DOHH2 (cell line): ENCODE data around the gene KCNMA1.

Experiments used
- CTCF ChIP-seq: fragments of 200-600 bp; sonication (generic); IDR thresholded peaks from one replicate; pipeline ENCODE4 v1.5.1; 2014; ENCODE audit warnings: antibody characterized with exemption, mild to moderate bottlenecking, low read depth, low read length; ENCODE audit not compliant: poor library complexity, severe bottlenecking
- EZH2phosphoT487 ChIP-seq: fragments of 200-600 bp; sonication (generic); IDR thresholded peaks from 2 replicates; pipeline ENCODE4 v1.6.1; 2017; ENCODE audit warnings: borderline replicate concordance, mild to moderate bottlenecking, antibody characterized with exemption, low read length, moderate library complexity, mixed read lengths

- TF ChIP-seq EZH2phosphoT487 (no peak), CTCF (no peak)
Observed at GRCh38 chr10:77471069-77471536, 166.5 kb downstream of the KCNMA1 start.
